Measurements from ENCODE around the gene ZNF444.

GRCh38 chr19:56159009-56159559, 18.0 kb downstream of the ZNF444 start:
- TF ChIP-seq, protein P1, sequence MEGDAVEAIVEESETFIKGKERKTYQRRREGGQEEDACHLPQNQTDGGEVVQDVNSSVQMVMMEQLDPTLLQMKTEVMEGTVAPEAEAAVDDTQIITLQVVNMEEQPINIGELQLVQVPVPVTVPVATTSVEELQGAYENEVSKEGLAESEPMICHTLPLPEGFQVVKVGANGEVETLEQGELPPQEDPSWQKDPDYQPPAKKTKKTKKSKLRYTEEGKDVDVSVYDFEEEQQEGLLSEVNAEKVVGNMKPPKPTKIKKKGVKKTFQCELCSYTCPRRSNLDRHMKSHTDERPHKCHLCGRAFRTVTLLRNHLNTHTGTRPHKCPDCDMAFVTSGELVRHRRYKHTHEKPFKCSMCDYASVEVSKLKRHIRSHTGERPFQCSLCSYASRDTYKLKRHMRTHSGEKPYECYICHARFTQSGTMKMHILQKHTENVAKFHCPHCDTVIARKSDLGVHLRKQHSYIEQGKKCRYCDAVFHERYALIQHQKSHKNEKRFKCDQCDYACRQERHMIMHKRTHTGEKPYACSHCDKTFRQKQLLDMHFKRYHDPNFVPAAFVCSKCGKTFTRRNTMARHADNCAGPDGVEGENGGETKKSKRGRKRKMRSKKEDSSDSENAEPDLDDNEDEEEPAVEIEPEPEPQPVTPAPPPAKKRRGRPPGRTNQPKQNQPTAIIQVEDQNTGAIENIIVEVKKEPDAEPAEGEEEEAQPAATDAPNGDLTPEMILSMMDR (IDR thresholded peaks at IDR 0.05): no peak
- TF ChIP-seq EZH2 (IDR thresholded peaks at IDR 0.05; ENCODE audit: borderline replicate concordance, insufficient read depth, low read depth, low read length, poor library complexity, severe bottlenecking): no peak
